Suprapubic skin (tissue), 4 donors: ENCODE measurements around the gene IGSF23. TPM values are rescaled to one million over a fixed set of nuclear protein-coding genes. Genes with fewer than 3 reads are reported as not detected.
"Not testable (repeated sequence)": the region's sequence is repeated elsewhere in the genome, so short reads cannot be mapped to it uniquely, and the experiment has no call there.

Source experiments
- DNase-seq, 2 donors: peaks; one replicate each; pipeline ENCODE4 v3.0.0-alpha.2; 2019; ENCODE audit warnings: low spot score in 2 of 2
- H3K27ac ChIP-seq: fragments of 200-600 bp; sonication (generic); one replicate; pipeline ENCODE4 v1.5.1; 2019
- H3K27me3 ChIP-seq: fragments of 200-600 bp; sonication (generic); one replicate; pipeline ENCODE4 v1.5.1; 2019
- H3K36me3 ChIP-seq: fragments of 200-600 bp; sonication (generic); one replicate; pipeline ENCODE4 v1.5.1; 2019
- H3K4me1 ChIP-seq: fragments of 200-600 bp; sonication (generic); one replicate; pipeline ENCODE4 v1.5.1; 2019
- H3K4me3 ChIP-seq: fragments of 200-600 bp; sonication (generic); one replicate; pipeline ENCODE4 v1.5.1; 2019; ENCODE audit warnings: mild to moderate bottlenecking
- H3K9me3 ChIP-seq: fragments of 200-600 bp; sonication (generic); one replicate; pipeline ENCODE4 v1.5.1; 2019
- CTCF ChIP-seq, 2 donors: fragments of 200-600 bp in 1 of 2; fragments of 450-650 bp in 1 of 2; sonication (generic) in 1 of 2; IDR thresholded peaks; one replicate each; pipeline ENCODE4 v1.5.1; 2016 to 2019; ENCODE audit warnings: antibody characterized with exemption in 2 of 2, mild to moderate bottlenecking in 1 of 2, moderate library complexity in 1 of 2
- EP300 ChIP-seq: sonication (generic); formaldehyde crosslinking; IDR thresholded peaks from one replicate; pipeline ENCODE4 v1.6.1; 2017; ENCODE audit warnings: antibody characterized with exemption
- POLR2A ChIP-seq, 2 donors: fragments of 450-650 bp; IDR thresholded peaks; one replicate each; pipeline ENCODE4 v1.6.1; 2017; ENCODE audit warnings: antibody characterized with exemption in 2 of 2, mild to moderate bottlenecking in 2 of 2, moderate library complexity in 2 of 2
- POLR2AphosphoS5 ChIP-seq, 3 donors: sonication (generic); formaldehyde crosslinking; IDR thresholded peaks; one replicate each; pipeline ENCODE4 v1.6.1; 2017; ENCODE audit warnings: antibody characterized with exemption in 3 of 3
- WGBS: methylation state at CpG from one replicate; pipeline ENCODE4 v1.1.5; 2018; 5-methylcytosine and 5-hydroxymethylcytosine counted together
- total RNA-seq, 4 donors: library from RNA; depleted of rRNA; stranded (reverse); fragments of >200 nt; gene quantifications; one replicate each; pipeline ENCODE4 v1.1.0, GENCODE V29; 2016

Gene IGSF23
- total RNA-seq, 4 donors from 2014 or later, result not detected

- Histone ChIP-seq H3K9me3 (no peaks in the 10 kb centered on the region), H3K36me3 (no peaks in the 10 kb centered on the region), H3K27ac (no peak overlapping the region), H3K4me3 (no peak overlapping the region), H3K4me1 (peaks cover 8% of the 10 kb centered on the region), H3K27me3 (no peaks in the 10 kb centered on the region)
- TF ChIP-seq POLR2A (IDR thresholded peaks at IDR 0.05) (no peak), EP300 (no peak), CTCF (IDR thresholded peaks at IDR 0.05) (no peak), POLR2AphosphoS5 (IDR thresholded peaks at IDR 0.05) (no peak)
- no peak for DNase-seq
- WGBS, result 44% methylated on average over 7 of the region's 7 CpGs
Measured at GRCh38 chr19:44608391-44608821, 5.0 kb upstream of the IGSF23 start.

GRCh38 chr19:44609219-44609618, 4.1 kb upstream of the IGSF23 start:
- Histone ChIP-seq H3K4me3 (no peak overlapping the region), H3K27me3 (no peaks in the 10 kb centered on the region), H3K9me3 (no peaks in the 10 kb centered on the region), H3K27ac (no peak overlapping the region), H3K36me3 (no peaks in the 10 kb centered on the region), H3K4me1 (peaks cover 2% of the 10 kb centered on the region)
- no peak for TF ChIP-seq POLR2AphosphoS5 (IDR thresholded peaks at IDR 0.05)
- no peak for TF ChIP-seq EP300
- TF ChIP-seq CTCF (IDR thresholded peaks at IDR 0.05), result no peak
- no peak for TF ChIP-seq POLR2A (IDR thresholded peaks at IDR 0.05)
- 85% methylated on average over 5 of the region's 5 CpGs for WGBS
- DNase-seq, result no peak

- H3K27me3 ChIP-seq, H3K4me1 ChIP-seq, H3K27ac ChIP-seq, DNase-seq, H3K4me3 ChIP-seq, H3K9me3 ChIP-seq, H3K36me3 ChIP-seq: not testable (repeated sequence)
- 74% methylated on average over 5 of the region's 5 CpGs for WGBS
Measured at GRCh38 chr19:44610497-44610896, 2.9 kb upstream of the IGSF23 start.

- Histone ChIP-seq H3K4me3 (no peak overlapping the region), H3K36me3 (no peaks in the 10 kb centered on the region), H3K9me3 (no peaks in the 10 kb centered on the region), H3K27me3 (no peaks in the 10 kb centered on the region), H3K4me1 (peaks cover 2% of the 10 kb centered on the region), H3K27ac (no peak overlapping the region)
- DNase-seq, result no peak
- TF ChIP-seq CTCF (IDR thresholded peaks at IDR 0.05) (no peak), POLR2A (IDR thresholded peaks at IDR 0.05) (no peak), EP300 (no peak)
- 92% methylated on average over 2 of the region's 2 CpGs for WGBS
Measured at GRCh38 chr19:44611812-44612295, 1.5 kb upstream of the IGSF23 start.

GRCh38 chr19:44614313-44614712, 950 bp downstream of the IGSF23 start:
- WGBS, result 92% methylated on average over 10 of the region's 10 CpGs
- TF ChIP-seq CTCF (IDR thresholded peaks at IDR 0.05), result no peak
- no peak for TF ChIP-seq EP300
- no peak for TF ChIP-seq POLR2AphosphoS5 (IDR thresholded peaks at IDR 0.05)
- no peak for TF ChIP-seq POLR2A (IDR thresholded peaks at IDR 0.05)

GRCh38 chr19:44615863-44616247, 2.5 kb downstream of the IGSF23 start:
- DNase-seq, result no peak
- Histone ChIP-seq H3K27ac (no peak overlapping the region), H3K27me3 (no peaks in the 10 kb centered on the region), H3K4me3 (no peak overlapping the region), H3K9me3 (no peaks in the 10 kb centered on the region), H3K36me3 (no peaks in the 10 kb centered on the region), H3K4me1 (no peaks in the 10 kb centered on the region)
- WGBS, result 64% methylated on average over 5 of the region's 5 CpGs
- no peak for TF ChIP-seq EP300
- no peak for TF ChIP-seq CTCF (IDR thresholded peaks at IDR 0.05)
- no peak for TF ChIP-seq POLR2AphosphoS5 (IDR thresholded peaks at IDR 0.05)
- no peak for TF ChIP-seq POLR2A (IDR thresholded peaks at IDR 0.05)

More at GRCh38 chr19:44614313-44614712, 950 bp downstream of the IGSF23 start:
- no peak overlapping the region for H3K27ac ChIP-seq
- H3K9me3 ChIP-seq, result no peaks in the 10 kb centered on the region
- DNase-seq, result no peak
- H3K4me1 ChIP-seq, result no peaks in the 10 kb centered on the region
- H3K36me3 ChIP-seq, result no peaks in the 10 kb centered on the region
- no peak overlapping the region for H3K4me3 ChIP-seq
- no peaks in the 10 kb centered on the region for H3K27me3 ChIP-seq
